ENCODE data around the gene DHX32. TPM values are rescaled to one million over a fixed set of nuclear protein-coding genes. Genes with fewer than 3 reads are reported as not detected.
A peak's percentile ranks its signal among the peaks of the same experiment; 100 is the strongest.

DHX32 gene
- total RNA-seq, 1 experiment from 2014 or later = 45.6 TPM

Small RNA genes within 50 kb of the gene (microRNA-seq; reads per million reads assigned to microRNA genes)
- gene MIR4484 = 2.1 reads per million, percentile 15 among the genes with 10 or more reads in this experiment

Other genes with a start within 250 kb of the DHX32 start
- not detected in 2 replicates for gene TEX36, start 198.1 kb downstream of the DHX32 start, total RNA-seq (2022)
- gene EDRF1, start 161.6 kb downstream of the DHX32 start, total RNA-seq (2022) = 24.1 and 28.2 TPM in 2 replicates
- not detected in 2 replicates for gene MMP21, start 105.5 kb downstream of the DHX32 start, total RNA-seq (2022)
- 55.0 and 64.4 TPM in 2 replicates for gene UROS, start 58.0 kb downstream of the DHX32 start, total RNA-seq (2022)
- gene BCCIP, start 57.7 kb downstream of the DHX32 start, total RNA-seq (2022) = 70.8 and 88.2 TPM in 2 replicates
- 1.8 and 2.5 TPM in 2 replicates for gene FANK1, start 15.3 kb upstream of the DHX32 start, total RNA-seq (2022)